GM12878 (cell line): Measurements from ENCODE around the gene CRIM1.

ENCODE experiments used
- GATAD2B ChIP-seq: fragments of 450-650 bp; conservative IDR thresholded peaks from 2 replicates; pipeline ENCODE4 v1.6.1; 2017; ENCODE audit warnings: low read depth, mild to moderate bottlenecking, moderate library complexity
- SREBF1 ChIP-seq: IDR thresholded peaks from 2 replicates; pipeline ENCODE4 v1.6.1; 2012; ENCODE audit warnings: mild to moderate bottlenecking, low read length
- TF ChIP-seq, protein P1 (sequence below), 3 experiments: IDR thresholded peaks in 2 of 3; conservative IDR thresholded peaks in 1 of 3; 2 replicates each; pipeline ENCODE4 v1.5.1; 2011; ENCODE audit warnings: low read depth in 3 of 3, low read length in 3 of 3, mild to moderate bottlenecking in 3 of 3, control low read depth in 2 of 3, moderate library complexity in 2 of 3, inconsistent platforms in 1 of 3, mixed read lengths in 1 of 3; ENCODE audit not compliant: control insufficient read depth in 2 of 3, insufficient read depth in 1 of 3; ENCODE audit errors: extremely low read depth in 1 of 3

DNA sequence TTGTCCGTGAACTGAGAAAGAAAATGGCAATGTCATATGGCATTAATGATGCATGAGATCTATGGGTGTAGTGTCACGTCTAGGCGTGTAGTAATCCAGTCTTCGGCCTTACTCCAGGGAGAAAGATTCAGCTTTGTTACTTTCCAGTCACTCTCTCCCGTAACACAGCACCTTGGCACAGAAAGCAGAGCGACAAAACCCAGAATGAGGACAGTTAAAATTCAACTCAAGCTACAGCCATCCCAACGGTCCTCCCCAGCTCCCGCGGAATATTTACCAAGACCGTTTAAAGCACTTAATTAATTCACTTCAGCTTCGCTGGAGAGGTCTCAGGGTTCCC, 797 bp upstream of the CRIM1 start:
- TF ChIP-seq, protein P1, sequence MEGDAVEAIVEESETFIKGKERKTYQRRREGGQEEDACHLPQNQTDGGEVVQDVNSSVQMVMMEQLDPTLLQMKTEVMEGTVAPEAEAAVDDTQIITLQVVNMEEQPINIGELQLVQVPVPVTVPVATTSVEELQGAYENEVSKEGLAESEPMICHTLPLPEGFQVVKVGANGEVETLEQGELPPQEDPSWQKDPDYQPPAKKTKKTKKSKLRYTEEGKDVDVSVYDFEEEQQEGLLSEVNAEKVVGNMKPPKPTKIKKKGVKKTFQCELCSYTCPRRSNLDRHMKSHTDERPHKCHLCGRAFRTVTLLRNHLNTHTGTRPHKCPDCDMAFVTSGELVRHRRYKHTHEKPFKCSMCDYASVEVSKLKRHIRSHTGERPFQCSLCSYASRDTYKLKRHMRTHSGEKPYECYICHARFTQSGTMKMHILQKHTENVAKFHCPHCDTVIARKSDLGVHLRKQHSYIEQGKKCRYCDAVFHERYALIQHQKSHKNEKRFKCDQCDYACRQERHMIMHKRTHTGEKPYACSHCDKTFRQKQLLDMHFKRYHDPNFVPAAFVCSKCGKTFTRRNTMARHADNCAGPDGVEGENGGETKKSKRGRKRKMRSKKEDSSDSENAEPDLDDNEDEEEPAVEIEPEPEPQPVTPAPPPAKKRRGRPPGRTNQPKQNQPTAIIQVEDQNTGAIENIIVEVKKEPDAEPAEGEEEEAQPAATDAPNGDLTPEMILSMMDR (IDR thresholded peaks at IDR 0.05 in 2 of 3, conservative IDR thresholded peaks at IDR 0.05 in 1 of 3; ENCODE audit: control insufficient read depth in 2 of 3, extremely low read depth in 1 of 3, insufficient read depth in 1 of 3, low read depth in 3 of 3, low read length in 3 of 3), result no peak
- TF ChIP-seq GATAD2B, result no peak
- TF ChIP-seq SREBF1, result no peak
